ENCODE data around the gene ARHGAP4.

- no peak for TF ChIP-seq CTCF (IDR thresholded peaks at IDR 0.05)
- TF ChIP-seq EP300 (IDR thresholded peaks at IDR 0.05), result no peak
- TF ChIP-seq POLR2A (IDR thresholded peaks at IDR 0.05), result no peak
These were observed 6.3 kb upstream of the ARHGAP4 start for GRCh38 chrX:153932220-153932915.

Data from tibial nerve (tissue), 4 donors.